Mesenchymal stem cell (in vitro differentiated cells and primary cell): ENCODE results near the gene SPATA9.

Experiments
- DNase-seq: peaks from one replicate; pipeline ENCODE4 v3.0.0-alpha.2; 2013
- H2AFZ ChIP-seq: one replicate; pipeline ENCODE4 v1.6.1; 2013; ENCODE audit warnings: low read depth, mild to moderate bottlenecking, control low read depth, inconsistent platforms, low read length, moderate library complexity
- H2AK5ac ChIP-seq: 2 replicates; pipeline ENCODE4 v1.6.1; 2013; ENCODE audit warnings: low read length, moderate library complexity, mild to moderate bottlenecking, inconsistent platforms; ENCODE audit not compliant: severe bottlenecking
- H2BK120ac ChIP-seq: one replicate; pipeline ENCODE4 v1.6.1; 2013; ENCODE audit warnings: low read depth, mild to moderate bottlenecking, inconsistent platforms, low read length, moderate library complexity
- H2BK12ac ChIP-seq, 2 experiments: one replicate each; pipeline ENCODE4 v1.6.1; 2013; ENCODE audit warnings: inconsistent platforms in 2 of 2, low read length in 2 of 2, mild to moderate bottlenecking in 2 of 2, moderate library complexity in 2 of 2, control low read depth in 1 of 2
- H2BK15ac ChIP-seq: one replicate; pipeline ENCODE4 v1.6.1; 2013; ENCODE audit warnings: mild to moderate bottlenecking, low read depth, inconsistent platforms; ENCODE audit not compliant: poor library complexity, severe bottlenecking
- H2BK5ac ChIP-seq: 2 replicates; pipeline ENCODE4 v1.6.1; 2013; ENCODE audit warnings: low read depth, mild to moderate bottlenecking, low read length, control low read depth, inconsistent platforms; ENCODE audit not compliant: poor library complexity, severe bottlenecking
- H3K14ac ChIP-seq, 2 experiments: one replicate each; pipeline ENCODE4 v1.6.1; 2013; ENCODE audit warnings: inconsistent platforms in 2 of 2, low read length in 2 of 2, control low read depth in 1 of 2, mild to moderate bottlenecking in 1 of 2, moderate library complexity in 1 of 2
- H3K18ac ChIP-seq, 2 experiments: one replicate each; pipeline ENCODE4 v1.6.1; 2013; ENCODE audit warnings: inconsistent platforms in 2 of 2, low read length in 2 of 2, control low read depth in 1 of 2, low read depth in 1 of 2, mild to moderate bottlenecking in 1 of 2
- H3K23ac ChIP-seq, 2 experiments: one replicate each; pipeline ENCODE4 v1.6.1; 2013; ENCODE audit warnings: inconsistent platforms in 2 of 2, low read length in 2 of 2, mild to moderate bottlenecking in 2 of 2, moderate library complexity in 2 of 2, control low read depth in 1 of 2
- H3K27ac ChIP-seq: 2 replicates; pipeline ENCODE4 v1.5.1; 2013; ENCODE audit warnings: mild to moderate bottlenecking, moderate library complexity, low read length, control low read depth, inconsistent platforms; ENCODE audit not compliant: poor library complexity, severe bottlenecking
- H3K27me3 ChIP-seq, 2 experiments: 2 replicates each; pipeline versions ENCODE4 v1.6.1 to v1.7.0; 2013; ENCODE audit warnings: low read length in 2 of 2, mild to moderate bottlenecking in 2 of 2, moderate library complexity in 2 of 2, control low read depth in 1 of 2, inconsistent platforms in 1 of 2; ENCODE audit not compliant: control insufficient read depth in 1 of 2, insufficient read depth in 1 of 2
- H3K36me3 ChIP-seq, 2 experiments: 2 replicates each; pipeline versions ENCODE4 v1.6.1 to v1.7.0; 2013; ENCODE audit warnings: low read length in 2 of 2, control low read depth in 1 of 2, inconsistent platforms in 1 of 2, low read depth in 1 of 2, mild to moderate bottlenecking in 1 of 2; ENCODE audit not compliant: insufficient read depth in 2 of 2, control insufficient read depth in 1 of 2
- H3K4ac ChIP-seq, 2 experiments: one replicate each; pipeline ENCODE4 v1.6.1; 2013; ENCODE audit warnings: inconsistent platforms in 2 of 2, low read length in 2 of 2, mild to moderate bottlenecking in 2 of 2, moderate library complexity in 2 of 2, control low read depth in 1 of 2, low read depth in 1 of 2
- H3K4me1 ChIP-seq: 2 replicates; pipeline ENCODE4 v1.6.1; 2013; ENCODE audit warnings: low read depth, low read length, control low read depth; ENCODE audit not compliant: control insufficient read depth, insufficient read depth
- H3K4me2 ChIP-seq: 2 replicates; pipeline ENCODE4 v1.6.1; 2013; ENCODE audit warnings: low read length, mild to moderate bottlenecking, inconsistent platforms; ENCODE audit not compliant: poor library complexity, severe bottlenecking
- H3K4me3 ChIP-seq, 2 experiments: 2 replicates each; pipeline versions ENCODE4 v1.5.1 to v1.7.0; 2013; ENCODE audit warnings: low read length in 2 of 2, mild to moderate bottlenecking in 2 of 2, control low read depth in 1 of 2, low read depth in 1 of 2; ENCODE audit not compliant: insufficient read depth in 1 of 2
- H3K79me1 ChIP-seq: replicated peaks from 2 replicates; pipeline ENCODE4 v1.6.1; 2013; ENCODE audit warnings: mild to moderate bottlenecking, control low read depth, low read length, inconsistent platforms; ENCODE audit not compliant: poor library complexity, severe bottlenecking
- H3K9ac ChIP-seq: 2 replicates; pipeline ENCODE4 v1.7.0; 2013; ENCODE audit warnings: mild to moderate bottlenecking, low read length, moderate library complexity
- H3K9me3 ChIP-seq: 2 replicates; pipeline ENCODE4 v1.7.0; 2013; ENCODE audit warnings: mild to moderate bottlenecking, low read length; ENCODE audit not compliant: control insufficient read depth
- H4K8ac ChIP-seq: one replicate; pipeline ENCODE4 v1.6.1; 2013; ENCODE audit warnings: inconsistent platforms, mild to moderate bottlenecking, low read length, moderate library complexity
- H4K91ac ChIP-seq: one replicate; pipeline ENCODE4 v1.6.1; 2013; ENCODE audit warnings: mild to moderate bottlenecking, low read length, inconsistent platforms
- WGBS: methylation state at CpG from one replicate; pipeline ENCODE4 v1.1.7; 2013; ENCODE audit warnings: mixed read lengths; 5-methylcytosine and 5-hydroxymethylcytosine counted together

SPATA9 gene

GRCh38 chr5:95644351-95645042, 38.3 kb downstream of the SPATA9 start:
- no peak overlapping the region for H2AFZ ChIP-seq
- no peak overlapping the region for H2AK5ac ChIP-seq
- H3K27me3 ChIP-seq = no peaks in the 10 kb centered on the region

GRCh38 chr5:95643152-95643551, 39.6 kb downstream of the SPATA9 start:
- no peak overlapping the region for H3K9ac ChIP-seq
- H3K4ac ChIP-seq = no peak overlapping the region
- H3K36me3 ChIP-seq = no peaks in the 10 kb centered on the region
- DNase-seq = no peak
- H2AFZ ChIP-seq = no peak overlapping the region
- no peak overlapping the region for H3K23ac ChIP-seq
- no peak overlapping the region for H2AK5ac ChIP-seq
- no peaks in the 10 kb centered on the region for H3K27me3 ChIP-seq
- H2BK12ac ChIP-seq = no peak overlapping the region
- no peak overlapping the region for H3K4me2 ChIP-seq
- H3K4me3 ChIP-seq = no peak overlapping the region
- no peak overlapping the region for H2BK5ac ChIP-seq
- H3K14ac ChIP-seq = no peak overlapping the region
- no peak overlapping the region for H3K18ac ChIP-seq
- H2BK15ac ChIP-seq = no peak overlapping the region
- no peak overlapping the region for H4K8ac ChIP-seq
- WGBS = 92% methylated on average over 7 of the region's 7 CpGs
- no peak overlapping the region for H3K27ac ChIP-seq
- no peaks in the 10 kb centered on the region for H3K79me1 ChIP-seq
- peaks cover 2% of the 10 kb centered on the region for H3K4me1 ChIP-seq
- no peaks in the 10 kb centered on the region for H3K9me3 ChIP-seq
- no peak overlapping the region for H4K91ac ChIP-seq
- no peak overlapping the region for H2BK120ac ChIP-seq

More at GRCh38 chr5:95644351-95645042, 38.3 kb downstream of the SPATA9 start:
- H3K27ac ChIP-seq = no peak overlapping the region
- H3K9ac ChIP-seq = peak overlapping the region; percentile 69
- H3K4me2 ChIP-seq = no peak overlapping the region
- no peak overlapping the region for H3K4me3 ChIP-seq
- H3K14ac ChIP-seq = no peak overlapping the region
- H3K4me1 ChIP-seq = peaks cover 2% of the 10 kb centered on the region
- H3K4ac ChIP-seq = no peak overlapping the region
- no peaks in the 10 kb centered on the region for H3K79me1 ChIP-seq
- no peak overlapping the region for H4K8ac ChIP-seq
- no peak overlapping the region for H2BK120ac ChIP-seq
- H2BK5ac ChIP-seq = no peak overlapping the region
- no peaks in the 10 kb centered on the region for H3K36me3 ChIP-seq
- no peak overlapping the region for H3K23ac ChIP-seq
- H4K91ac ChIP-seq = no peak overlapping the region
- H2BK15ac ChIP-seq = no peak overlapping the region
- DNase-seq = peak; percentile 71
- 38% methylated on average over 4 of the region's 4 CpGs for WGBS
- no peaks in the 10 kb centered on the region for H3K9me3 ChIP-seq
- peak overlapping the region in 1 of 2 experiments; percentile 70 for H2BK12ac ChIP-seq
- H3K18ac ChIP-seq = no peak overlapping the region

DNA sequence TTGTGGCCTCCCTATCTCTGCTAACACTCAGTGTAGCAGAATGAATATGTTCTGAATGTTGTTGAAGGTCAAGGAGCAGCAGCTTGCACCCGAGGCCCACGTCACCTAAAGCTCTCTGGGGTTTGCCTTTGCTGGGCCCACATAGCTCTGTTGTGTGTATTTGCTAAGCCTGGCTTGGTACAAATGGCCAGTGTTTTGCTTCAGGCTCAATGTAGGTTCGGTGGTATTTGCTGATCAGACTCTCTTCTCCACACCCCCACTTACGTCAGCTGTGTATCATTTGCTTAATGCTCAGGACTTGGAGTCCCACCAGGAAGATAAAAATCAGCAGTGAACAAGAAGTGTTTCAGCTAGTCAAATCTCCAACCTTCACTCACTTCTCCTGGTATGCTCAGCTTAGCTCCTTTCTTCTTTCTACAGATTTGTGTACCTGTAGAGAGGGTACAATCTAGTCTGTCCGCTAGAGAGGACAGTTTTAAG, 41.0 kb downstream of the SPATA9 start:
- H3K18ac ChIP-seq = no peak overlapping the region
- no peak overlapping the region for H3K27ac ChIP-seq
- peak; percentile 29 for DNase-seq
- no peak overlapping the region for H3K23ac ChIP-seq
- H2AFZ ChIP-seq = no peak overlapping the region
- H2BK12ac ChIP-seq = peak overlapping the region in 1 of 2 experiments; percentile 3
- no peaks in the 10 kb centered on the region for H3K4me1 ChIP-seq
- no peaks in the 10 kb centered on the region for H3K36me3 ChIP-seq
- H3K4ac ChIP-seq = no peak overlapping the region
- no peaks in the 10 kb centered on the region for H3K79me1 ChIP-seq
- H3K14ac ChIP-seq = no peak overlapping the region
- no peak overlapping the region for H2BK15ac ChIP-seq
- no peak overlapping the region for H2BK120ac ChIP-seq
- no peak overlapping the region for H4K91ac ChIP-seq
- H3K9me3 ChIP-seq = no peaks in the 10 kb centered on the region
- H3K9ac ChIP-seq = no peak overlapping the region
- H3K4me3 ChIP-seq = no peak overlapping the region
- no peak overlapping the region for H4K8ac ChIP-seq
- 85% methylated on average over 4 of the region's 5 CpGs for WGBS
- H2AK5ac ChIP-seq = no peak overlapping the region
- no peaks in the 10 kb centered on the region for H3K27me3 ChIP-seq
- H2BK5ac ChIP-seq = no peak overlapping the region
- no peak overlapping the region for H3K4me2 ChIP-seq

DNA sequence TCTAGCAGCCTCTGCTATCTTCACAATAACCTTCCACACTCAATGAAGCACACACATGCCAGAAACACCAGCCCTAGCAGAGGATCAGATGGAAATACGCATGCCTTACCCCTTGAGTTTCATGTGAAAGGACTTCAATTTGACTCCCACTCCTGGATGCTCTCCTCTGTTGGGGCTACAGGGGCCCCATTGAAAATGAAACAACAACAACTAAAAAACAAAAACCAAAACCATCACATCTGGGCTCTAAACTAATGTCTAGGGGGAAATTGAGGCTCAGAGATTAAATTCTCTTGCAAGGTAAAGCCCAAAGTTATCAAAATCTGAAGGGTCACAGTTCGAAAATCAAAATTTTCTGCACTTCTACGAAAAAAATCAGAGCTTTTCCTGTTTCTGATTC, 44.2 kb downstream of the SPATA9 start:
- Histone ChIP-seq H3K4me1 (no peaks in the 10 kb centered on the region), H2AK5ac (no peak overlapping the region), H2BK15ac (no peak overlapping the region), H4K91ac (no peak overlapping the region), H3K9ac (no peak overlapping the region), H3K27me3 (no peaks in the 10 kb centered on the region), H2BK12ac (no peak overlapping the region), H3K27ac (no peak overlapping the region), H4K8ac (no peak overlapping the region), H2AFZ (no peak overlapping the region), H3K4ac (no peak overlapping the region), H2BK5ac (no peak overlapping the region), H3K4me3 (no peak overlapping the region), H3K9me3 (no peaks in the 10 kb centered on the region), H3K18ac (no peak overlapping the region), H3K36me3 (no peaks in the 10 kb centered on the region), H2BK120ac (no peak overlapping the region), H3K14ac (no peak overlapping the region), H3K79me1 (no peaks in the 10 kb centered on the region), H3K4me2 (no peak overlapping the region), H3K23ac (no peak overlapping the region)
- no peak for DNase-seq
- WGBS = 93% methylated on average over 3 of the region's 3 CpGs
